LNCaP clone FGC (cell line): ENCODE data around the gene LTBP1.

Experiments used
- DNase-seq: peaks from one replicate; pipeline ENCODE4 v3.0.0-alpha.2; 2011; ENCODE audit warnings: low read depth
- H3K4me3 ChIP-seq: 2 replicates; pipeline ENCODE4 v1.5.1; 2011; ENCODE audit warnings: mild to moderate bottlenecking, low read depth, low read length, control low read depth
- CTCF ChIP-seq: IDR thresholded peaks from 2 replicates; pipeline ENCODE4 v1.5.1; 2012; ENCODE audit warnings: mild to moderate bottlenecking; ENCODE audit not compliant: control insufficient read depth, insufficient read depth; ENCODE audit errors: extremely low read depth

The LTBP1 gene

DNA sequence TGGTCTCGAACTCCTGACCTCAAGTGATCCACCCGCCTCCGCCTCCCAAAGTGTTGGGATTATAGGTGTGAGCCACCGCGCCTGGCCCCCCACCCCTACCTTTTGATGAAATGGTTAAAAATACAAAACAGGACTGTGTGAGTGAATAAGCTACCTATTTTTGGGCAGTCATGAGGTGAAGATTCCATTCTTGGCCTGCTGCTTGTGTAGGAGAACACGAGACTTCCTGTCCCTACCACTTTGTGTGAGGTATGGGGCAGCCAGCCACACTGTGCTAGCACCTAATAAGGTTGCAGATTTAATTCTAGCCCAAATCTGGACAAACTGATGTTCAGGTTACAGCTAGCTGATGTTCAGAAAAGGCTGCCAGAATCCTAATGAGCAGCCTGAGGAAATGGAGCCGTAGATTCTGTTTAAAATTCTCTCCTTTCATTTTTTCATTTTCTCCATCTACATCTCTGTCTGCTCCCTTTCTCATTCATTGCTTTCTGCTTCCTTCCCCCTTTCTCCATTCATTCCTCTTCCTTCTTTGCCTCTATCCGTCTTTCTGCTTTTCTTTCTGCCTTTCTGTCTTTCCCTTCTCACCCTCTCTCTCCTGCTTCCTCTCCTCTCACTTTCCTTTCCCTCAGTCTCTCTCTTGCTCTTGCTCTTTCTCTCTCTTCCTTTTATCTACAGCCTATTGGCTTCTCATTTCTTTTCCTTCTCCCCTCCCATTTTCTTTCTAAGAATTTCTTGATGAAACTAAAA lies 4.6 kb upstream of the LTBP1 start:
- no peak overlapping the region for H3K4me3 ChIP-seq
- TF ChIP-seq CTCF = no peak
- DNase-seq = no peak

DNA sequence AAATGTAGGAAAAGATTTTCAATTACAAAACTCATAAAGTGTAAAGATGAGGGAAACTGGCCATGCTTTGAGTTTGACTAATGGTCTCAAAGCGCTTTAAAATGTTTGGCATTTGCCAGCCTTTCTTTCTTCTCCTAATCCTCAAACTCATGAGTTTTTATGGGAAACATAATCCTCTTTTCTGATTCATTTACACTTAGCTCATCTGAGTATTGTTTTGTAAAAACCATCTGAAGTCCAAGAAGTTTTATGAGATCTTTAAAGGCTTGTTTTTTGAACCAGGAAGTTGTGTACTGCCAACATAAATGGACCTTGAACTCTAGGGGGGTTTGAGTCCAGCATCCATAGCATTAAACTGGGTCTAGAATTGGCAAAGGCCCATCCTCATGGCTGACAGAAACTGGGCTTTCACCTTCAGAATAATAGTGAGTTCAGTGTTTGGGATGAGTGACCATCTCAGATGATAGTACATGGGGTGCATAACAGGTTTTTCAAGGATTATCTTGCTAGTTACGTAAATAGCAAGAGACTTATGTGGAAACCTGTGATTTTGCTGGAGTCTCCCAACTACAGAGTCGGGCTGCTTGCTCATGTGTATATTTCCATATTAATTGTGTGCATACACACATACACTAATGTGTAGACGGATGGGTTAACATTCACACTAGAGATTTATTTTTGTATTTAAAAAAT lies 3.8 kb upstream of the LTBP1 start:
- H3K4me3 ChIP-seq = no peak overlapping the region
- no peak for DNase-seq
- no peak for TF ChIP-seq CTCF

DNA sequence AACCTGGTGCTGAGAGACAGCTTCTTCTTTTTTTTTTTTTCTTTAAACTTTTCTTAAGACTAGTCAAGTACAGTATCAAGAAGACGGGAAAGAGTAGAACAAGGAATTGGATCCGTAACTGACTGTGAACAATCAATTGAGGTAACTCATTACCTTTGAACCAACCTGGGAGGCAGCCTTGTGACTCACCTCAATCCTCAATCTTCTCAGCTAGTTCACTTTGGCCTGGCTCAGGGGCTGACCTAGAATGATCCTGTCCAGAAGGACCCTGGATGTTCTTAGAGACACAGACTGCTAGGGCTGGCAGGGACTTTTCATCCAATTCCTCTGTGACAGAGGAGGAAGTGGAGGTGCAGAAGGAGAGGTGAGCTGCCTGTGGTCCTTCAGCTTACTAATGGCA lies 1.5 kb upstream of the LTBP1 start:
- no peak for TF ChIP-seq CTCF
- H3K4me3 ChIP-seq = no peak overlapping the region

DNA sequence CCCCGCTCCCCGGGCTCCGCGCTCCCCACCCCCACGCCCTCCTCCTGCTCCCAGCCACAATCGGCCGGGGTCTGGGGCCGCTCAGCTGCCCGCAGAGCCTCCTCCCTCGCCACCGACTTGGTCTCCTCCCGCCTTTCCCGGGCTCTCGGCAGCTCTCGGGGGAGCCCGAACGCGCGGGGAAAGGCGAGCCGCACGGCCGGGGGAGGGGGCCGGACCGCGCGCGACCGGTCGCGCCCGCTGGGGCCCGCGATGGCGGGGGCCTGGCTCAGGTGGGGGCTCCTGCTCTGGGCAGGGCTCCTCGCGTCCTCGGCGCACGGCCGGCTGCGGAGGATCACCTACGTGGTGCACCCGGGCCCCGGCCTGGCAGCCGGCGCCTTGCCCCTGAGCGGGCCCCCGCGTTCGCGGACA lies 327 bp downstream of the LTBP1 start:
- TF ChIP-seq CTCF = no peak
- no peak for DNase-seq
- peak overlapping the region; percentile 55 for H3K4me3 ChIP-seq

More for the DNA sequence above, 1.5 kb upstream of the LTBP1 start:
- DNase-seq = no peak

DNA sequence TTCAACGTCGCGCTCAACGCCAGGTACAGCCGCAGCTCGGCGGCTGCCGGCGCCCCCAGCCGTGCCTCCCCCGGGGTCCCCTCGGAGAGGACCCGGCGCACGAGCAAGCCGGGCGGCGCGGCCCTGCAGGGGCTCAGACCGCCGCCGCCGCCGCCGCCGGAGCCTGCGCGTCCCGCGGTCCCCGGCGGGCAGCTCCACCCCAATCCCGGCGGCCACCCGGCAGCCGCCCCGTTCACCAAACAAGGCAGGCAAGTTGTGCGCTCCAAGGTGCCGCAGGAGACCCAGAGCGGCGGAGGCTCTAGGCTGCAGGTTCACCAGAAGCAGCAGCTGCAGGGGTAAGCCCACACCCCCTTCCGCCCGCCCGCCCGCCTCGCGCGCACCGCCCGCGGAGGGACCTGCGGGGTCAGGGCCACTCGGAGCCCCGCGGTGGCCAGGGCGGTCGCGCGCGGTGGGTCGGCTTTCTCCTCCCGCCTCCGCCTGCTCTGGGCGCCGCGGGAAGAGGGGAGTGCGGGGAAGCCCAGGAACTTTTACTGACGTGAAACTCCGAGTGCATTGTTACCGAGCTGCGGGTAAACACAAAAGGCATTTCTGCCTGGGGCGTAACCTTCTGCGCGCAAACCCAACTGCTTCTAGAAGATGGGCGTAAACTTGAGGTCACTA lies 861 bp downstream of the LTBP1 start:
- TF ChIP-seq CTCF = no peak
- peak overlapping the region; percentile 55 for H3K4me3 ChIP-seq
- no peak for DNase-seq

DNA sequence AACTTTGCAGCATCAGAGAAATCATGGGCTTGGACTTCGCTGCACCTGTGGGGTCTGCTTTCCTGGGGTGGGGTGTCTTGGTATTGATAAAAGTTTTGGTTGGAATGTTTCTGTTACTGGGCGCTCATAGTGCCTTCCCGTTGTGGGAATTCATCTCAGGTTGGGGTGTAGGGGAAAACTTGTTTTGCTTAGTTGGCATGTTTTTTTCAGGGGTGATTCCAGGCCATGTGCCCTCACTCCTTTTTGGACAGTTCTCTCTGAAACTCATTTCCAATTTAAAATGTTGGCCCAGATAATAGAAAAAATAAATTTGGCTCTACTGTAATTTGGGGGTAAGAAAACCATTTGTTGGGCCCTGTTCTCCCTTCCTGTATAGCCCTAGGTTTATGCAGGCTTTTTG lies 1.5 kb downstream of the LTBP1 start:
- no peak overlapping the region for H3K4me3 ChIP-seq
- no peak for DNase-seq
- TF ChIP-seq CTCF = no peak
